Measurements from ENCODE around the gene NPB. TPM values are rescaled to one million over a fixed set of nuclear protein-coding genes. Genes with fewer than 3 reads are reported as not detected.

NPB gene
- total and polyA plus RNA-seq, 2 donors (not counting 1 experiment from before 2014, with no cell fraction given) = 0.44 TPM; not detected in 1

DNA sequence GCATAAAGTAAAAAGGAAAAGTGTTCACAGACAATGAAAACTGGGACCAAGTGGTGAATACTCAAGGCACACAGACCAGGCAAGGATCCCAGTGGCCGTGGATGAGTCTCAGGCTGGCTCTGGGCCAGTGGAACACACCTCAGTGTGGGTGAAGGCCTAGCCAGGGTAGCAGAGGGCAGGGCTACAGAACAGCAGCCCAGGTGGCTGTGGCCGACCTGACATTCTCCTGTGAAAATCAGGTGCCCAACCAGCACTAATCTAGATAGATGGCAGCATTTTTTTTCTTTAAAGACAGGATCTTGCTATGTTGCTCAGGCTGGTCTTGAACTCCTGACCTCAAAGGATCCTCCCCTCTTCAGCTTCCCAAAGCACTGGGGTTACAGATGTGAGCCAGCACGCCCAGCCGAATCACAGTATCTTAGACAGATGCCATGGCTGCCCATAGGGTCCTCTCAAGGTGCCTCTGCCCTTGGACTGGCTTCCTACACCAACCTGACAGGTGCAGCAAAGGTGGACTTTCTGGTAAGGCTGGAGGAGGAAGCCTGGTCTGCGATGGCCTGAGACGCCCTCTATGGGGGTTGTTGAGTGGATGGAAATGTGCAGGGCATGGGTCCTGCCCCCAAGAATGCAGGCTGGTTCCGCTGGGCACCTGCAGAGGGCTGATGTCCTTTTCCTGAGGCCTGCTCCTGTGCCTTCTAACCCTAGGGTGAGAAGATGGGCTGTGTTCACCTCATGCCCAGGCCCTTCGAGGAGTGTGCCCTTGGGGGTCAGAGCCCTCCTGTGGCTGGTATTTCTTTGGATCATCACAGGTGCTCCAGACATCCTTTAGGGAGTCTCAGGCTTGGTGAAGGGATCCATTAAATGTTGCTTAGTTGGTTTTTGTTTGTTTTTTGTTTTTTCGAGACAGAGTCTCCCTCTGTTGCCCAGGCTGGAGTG is 37.9 kb upstream of the NPB start:
- Histone ChIP-seq H3K9ac (ENCODE audit: low read length) (no peak overlapping the region), H3K4me2 (replicated peaks; ENCODE audit: low read depth, low read length, poor library complexity, severe bottlenecking) (no peak overlapping the region), H2AFZ (ENCODE audit: insufficient read depth, low read depth, low read length, poor library complexity, severe bottlenecking) (no peak overlapping the region), H3K9me3 (ENCODE audit: control extremely low read depth in 1 of 3, control insufficient read depth in 2 of 3, insufficient read depth in 1 of 3, low read length in 2 of 3) (no peaks in the 10 kb centered on the region), H4K20me1 (ENCODE audit: control insufficient read depth, insufficient read depth, low read length, poor library complexity, severe bottlenecking) (peaks cover 57% of the 10 kb centered on the region), H3K36me3 (replicated peaks in 1 of 2; ENCODE audit: control extremely low read depth in 1 of 2, control insufficient read depth in 1 of 2, extremely low read depth in 1 of 2, insufficient read depth in 2 of 2, low read length in 1 of 2) (peaks cover 1 to 17% of the 10 kb centered on the region in 2 experiments), H3K79me2 (ENCODE audit: control insufficient read depth, insufficient read depth, low read length) (peaks cover 47% of the 10 kb centered on the region), H3K4me3 (ENCODE audit: control extremely low read depth in 1 of 5, extremely low read depth in 1 of 5, insufficient read depth in 1 of 5, low read depth in 2 of 5, low read length in 4 of 5) (no peak overlapping the region), H3K4me1 (ENCODE audit: control insufficient read depth in 2 of 2, insufficient read depth in 2 of 2, low read length in 2 of 2) (peaks cover 15 to 30% of the 10 kb centered on the region in 2 donors), H3K27ac (ENCODE audit: low read length in 2 of 2) (no peak overlapping the region), H3K27me3 (replicated peaks in 1 of 4; ENCODE audit: control extremely low read depth in 1 of 4, control insufficient read depth in 3 of 4, insufficient read depth in 4 of 4, low read length in 3 of 4) (no peaks in the 10 kb centered on the region)
- peak; percentile 27 for DNase-seq
- WGBS (ENCODE audit: insufficient coverage) = 94% methylated on average over 8 of the region's 9 CpGs
- no peaks in the 10 kb centered on the region for H3K9me3 Mint-ChIP-seq (ENCODE audit: insufficient read depth)
- CTCF ChIA-PET = no interaction called here
- ATAC-seq (ENCODE audit: low read depth) = no peak
- H3K27ac Mint-ChIP-seq = no peak overlapping the region
- no peaks in the 10 kb centered on the region for H3K27me3 Mint-ChIP-seq
- intact Hi-C loops (cut with micrococcal nuclease) = loop anchor here (5.0 to 10.0 kb wide), 2 partner anchors 347 to 431 kb away; no protein-coding TSS in a partner anchor
- H3K4me3 Mint-ChIP-seq = no peak overlapping the region
- TF ChIP-seq, protein P1, sequence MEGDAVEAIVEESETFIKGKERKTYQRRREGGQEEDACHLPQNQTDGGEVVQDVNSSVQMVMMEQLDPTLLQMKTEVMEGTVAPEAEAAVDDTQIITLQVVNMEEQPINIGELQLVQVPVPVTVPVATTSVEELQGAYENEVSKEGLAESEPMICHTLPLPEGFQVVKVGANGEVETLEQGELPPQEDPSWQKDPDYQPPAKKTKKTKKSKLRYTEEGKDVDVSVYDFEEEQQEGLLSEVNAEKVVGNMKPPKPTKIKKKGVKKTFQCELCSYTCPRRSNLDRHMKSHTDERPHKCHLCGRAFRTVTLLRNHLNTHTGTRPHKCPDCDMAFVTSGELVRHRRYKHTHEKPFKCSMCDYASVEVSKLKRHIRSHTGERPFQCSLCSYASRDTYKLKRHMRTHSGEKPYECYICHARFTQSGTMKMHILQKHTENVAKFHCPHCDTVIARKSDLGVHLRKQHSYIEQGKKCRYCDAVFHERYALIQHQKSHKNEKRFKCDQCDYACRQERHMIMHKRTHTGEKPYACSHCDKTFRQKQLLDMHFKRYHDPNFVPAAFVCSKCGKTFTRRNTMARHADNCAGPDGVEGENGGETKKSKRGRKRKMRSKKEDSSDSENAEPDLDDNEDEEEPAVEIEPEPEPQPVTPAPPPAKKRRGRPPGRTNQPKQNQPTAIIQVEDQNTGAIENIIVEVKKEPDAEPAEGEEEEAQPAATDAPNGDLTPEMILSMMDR (IDR thresholded peaks at IDR 0.05) = no peak
- no peak for TF ChIP-seq EZH2 (IDR thresholded peaks at IDR 0.05; ENCODE audit: borderline replicate concordance, insufficient read depth, low read depth, low read length, poor library complexity, severe bottlenecking)
- peaks cover 39% of the 10 kb centered on the region for H3K4me1 Mint-ChIP-seq
- POLR2A ChIA-PET = no interaction called here

DNA sequence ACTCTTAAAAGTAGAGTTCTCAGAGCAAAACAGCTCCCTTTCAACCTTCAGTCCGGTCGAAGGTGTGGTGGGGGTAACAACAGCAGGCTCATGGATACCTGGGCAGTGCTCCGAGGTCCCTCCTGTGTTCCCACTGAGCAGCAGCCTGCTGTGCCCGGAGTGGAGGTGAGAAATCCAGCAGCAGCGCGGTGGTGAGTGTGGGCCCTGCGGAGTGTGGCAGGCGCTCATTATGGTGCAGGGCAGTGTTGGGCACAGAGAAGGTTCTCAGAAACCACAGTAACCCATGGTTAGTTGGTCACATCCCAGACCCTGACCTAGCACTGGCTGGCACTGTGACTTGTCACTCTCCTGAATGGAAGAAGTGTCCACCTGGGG is 36.7 kb upstream of the NPB start:
- no peak overlapping the region for H3K4me3 ChIP-seq (ENCODE audit: control extremely low read depth in 1 of 5, extremely low read depth in 1 of 5, insufficient read depth in 1 of 5, low read depth in 2 of 5, low read length in 4 of 5)
- H3K9ac ChIP-seq (ENCODE audit: low read length) = no peak overlapping the region
- ATAC-seq (ENCODE audit: low read depth) (no peak), DNase-seq (peak; percentile 39)
- H3K4me3 Mint-ChIP-seq = no peak overlapping the region
- peaks cover 41% of the 10 kb centered on the region for H3K4me1 Mint-ChIP-seq
- 98% methylated on average over 8 of the region's 8 CpGs for WGBS (ENCODE audit: insufficient coverage)
- H3K9me3 Mint-ChIP-seq (ENCODE audit: insufficient read depth) = no peaks in the 10 kb centered on the region
- CTCF ChIA-PET = interaction anchor here (0.7 kb wide), 1 partner anchor 135 kb away, joined by 3 read pairs; no protein-coding TSS in a partner anchor
- H3K36me3 ChIP-seq (replicated peaks in 1 of 2; ENCODE audit: control extremely low read depth in 1 of 2, control insufficient read depth in 1 of 2, extremely low read depth in 1 of 2, insufficient read depth in 2 of 2, low read length in 1 of 2) = peaks cover 1 to 27% of the 10 kb centered on the region in 2 experiments
- no peak overlapping the region for H3K27ac Mint-ChIP-seq
- no peaks in the 10 kb centered on the region for H3K9me3 ChIP-seq (ENCODE audit: control extremely low read depth in 1 of 3, control insufficient read depth in 2 of 3, insufficient read depth in 1 of 3, low read length in 2 of 3)
- intact Hi-C loops (cut with micrococcal nuclease) = loop anchor here (10.0 kb wide), 1 partner anchor 429 kb away; no protein-coding TSS in a partner anchor
- TF ChIP-seq EZH2 (IDR thresholded peaks at IDR 0.05; ENCODE audit: borderline replicate concordance, insufficient read depth, low read depth, low read length, poor library complexity, severe bottlenecking) = no peak
- TF ChIP-seq, protein P1 (IDR thresholded peaks at IDR 0.05) = no peak
- no peak overlapping the region for H3K4me2 ChIP-seq (replicated peaks; ENCODE audit: low read depth, low read length, poor library complexity, severe bottlenecking)
- H3K79me2 ChIP-seq (ENCODE audit: control insufficient read depth, insufficient read depth, low read length) = peaks cover 47% of the 10 kb centered on the region
- no peaks in the 10 kb centered on the region for H3K27me3 ChIP-seq (replicated peaks in 1 of 4; ENCODE audit: control extremely low read depth in 1 of 4, control insufficient read depth in 3 of 4, insufficient read depth in 4 of 4, low read length in 3 of 4)
- H4K20me1 ChIP-seq (ENCODE audit: control insufficient read depth, insufficient read depth, low read length, poor library complexity, severe bottlenecking) = peaks cover 62% of the 10 kb centered on the region
- H2AFZ ChIP-seq (ENCODE audit: insufficient read depth, low read depth, low read length, poor library complexity, severe bottlenecking) = no peak overlapping the region
- H3K4me1 ChIP-seq (ENCODE audit: control insufficient read depth in 2 of 2, insufficient read depth in 2 of 2, low read length in 2 of 2) = peaks cover 18 to 31% of the 10 kb centered on the region in 2 donors
- POLR2A ChIA-PET = interaction anchor here (0.5 kb wide), 1 partner anchor 27 kb away, joined by 3 read pairs; no protein-coding TSS in a partner anchor
- no peak overlapping the region for H3K27ac ChIP-seq (ENCODE audit: low read length in 2 of 2)
- no peaks in the 10 kb centered on the region for H3K27me3 Mint-ChIP-seq

Data from B cell (primary cell).